H9 (cell line): ENCODE measurements around the gene NT5C. TPM values are rescaled to one million over a fixed set of nuclear protein-coding genes. Genes with fewer than 3 reads are reported as not detected.

Source experiments
- DNase-seq: peaks from one replicate; pipeline ENCODE4 v3.0.0-alpha.2; 2017
- H2AFZ ChIP-seq: one replicate; pipeline ENCODE4 v1.6.1; 2013; ENCODE audit warnings: mild to moderate bottlenecking, low read length, control low read depth, moderate library complexity
- H2AK5ac ChIP-seq: 2 replicates; pipeline ENCODE4 v1.6.1; 2013; ENCODE audit warnings: low read length, control low read depth, mixed read lengths; ENCODE audit not compliant: insufficient read length
- H2BK120ac ChIP-seq: one replicate; pipeline ENCODE4 v1.6.1; 2013; ENCODE audit warnings: low read depth, mild to moderate bottlenecking, low read length, control low read depth, inconsistent platforms; ENCODE audit not compliant: poor library complexity, severe bottlenecking
- H2BK12ac ChIP-seq: 2 replicates; pipeline ENCODE4 v1.6.1; 2013; ENCODE audit warnings: low read length, control low read depth, mixed read lengths, low read depth; ENCODE audit not compliant: insufficient read length
- H2BK15ac ChIP-seq: 2 replicates; pipeline ENCODE4 v1.6.1; 2013; ENCODE audit warnings: low read depth, low read length, control low read depth
- H2BK20ac ChIP-seq: one replicate; pipeline ENCODE4 v1.6.1; 2013; ENCODE audit warnings: low read depth, mild to moderate bottlenecking, low read length, control low read depth, inconsistent platforms; ENCODE audit not compliant: poor library complexity, severe bottlenecking
- H2BK5ac ChIP-seq: 2 replicates; pipeline ENCODE4 v1.6.1; 2013; ENCODE audit warnings: low read length, control low read depth, mixed read lengths; ENCODE audit not compliant: insufficient read length
- H3K14ac ChIP-seq: 2 replicates; pipeline ENCODE4 v1.6.1; 2013; ENCODE audit warnings: low read length, control low read depth; ENCODE audit not compliant: insufficient read depth
- H3K18ac ChIP-seq: 2 replicates; pipeline ENCODE4 v1.6.1; 2013; ENCODE audit warnings: low read depth, mild to moderate bottlenecking, mixed read lengths, low read length, control low read depth; ENCODE audit not compliant: insufficient read length
- H3K23ac ChIP-seq: 2 replicates; pipeline ENCODE4 v1.6.1; 2013; ENCODE audit warnings: low read length, control low read depth, mixed read lengths, low read depth; ENCODE audit not compliant: insufficient read length
- H3K23me2 ChIP-seq: 2 replicates; pipeline ENCODE4 v1.6.1; 2013; ENCODE audit warnings: low read depth, mild to moderate bottlenecking, mixed read lengths, low read length, control low read depth; ENCODE audit not compliant: insufficient read length, poor library complexity, severe bottlenecking
- H3K27ac ChIP-seq: 2 replicates; pipeline ENCODE4 v1.5.1; 2013; ENCODE audit warnings: low read length, control low read depth, mixed read lengths, low read depth; ENCODE audit not compliant: insufficient read length
- H3K27me3 ChIP-seq: 2 replicates; pipeline ENCODE4 v1.6.1; 2013; ENCODE audit warnings: low read length, control low read depth, inconsistent platforms; ENCODE audit not compliant: insufficient read depth
- H3K4ac ChIP-seq: 2 replicates; pipeline ENCODE4 v1.6.1; 2013; ENCODE audit warnings: low read depth, mild to moderate bottlenecking, control low read depth, inconsistent platforms, low read length, moderate library complexity
- H3K4me1 ChIP-seq: 2 replicates; pipeline ENCODE4 v1.6.1; 2013; ENCODE audit warnings: low read length, control low read depth, inconsistent platforms; ENCODE audit not compliant: insufficient read depth
- H3K4me2 ChIP-seq: 2 replicates; pipeline ENCODE4 v1.6.1; 2013; ENCODE audit warnings: low read length, control low read depth, mixed read lengths; ENCODE audit not compliant: insufficient read length, insufficient read depth
- H3K56ac ChIP-seq: 2 replicates; pipeline ENCODE4 v1.6.1; 2013; ENCODE audit warnings: low read depth, mild to moderate bottlenecking, mixed read lengths, low read length, control low read depth; ENCODE audit not compliant: insufficient read length
- H3K79me1 ChIP-seq: 2 replicates; pipeline ENCODE4 v1.6.1; 2013; ENCODE audit warnings: low read depth, mild to moderate bottlenecking, moderate library complexity, low read length, control low read depth, inconsistent platforms; ENCODE audit not compliant: insufficient read depth, poor library complexity, severe bottlenecking
- H3K79me2 ChIP-seq: 2 replicates; pipeline ENCODE4 v1.6.1; 2013; ENCODE audit warnings: low read length, control low read depth, inconsistent platforms; ENCODE audit not compliant: insufficient read depth
- H3K9ac ChIP-seq: 2 replicates; pipeline ENCODE4 v1.6.1; 2013; ENCODE audit warnings: low read length, control low read depth, mixed read lengths; ENCODE audit not compliant: insufficient read length; ENCODE audit errors: extremely low read depth
- H3K9me3 ChIP-seq: one replicate; pipeline ENCODE4 v1.6.1; 2013; ENCODE audit warnings: low read depth, low read length, inconsistent platforms; ENCODE audit not compliant: control insufficient read depth
- H3T11ph ChIP-seq: one replicate; pipeline ENCODE4 v1.6.1; 2013; ENCODE audit warnings: mild to moderate bottlenecking, low read length, control low read depth, inconsistent platforms
- H4K20me1 ChIP-seq: one replicate; pipeline ENCODE4 v1.6.1; 2013; ENCODE audit not compliant: control insufficient read depth, insufficient read length, insufficient read depth
- H4K5ac ChIP-seq: 2 replicates; pipeline ENCODE4 v1.6.1; 2013; ENCODE audit warnings: low read depth, mild to moderate bottlenecking, mixed read lengths, low read length, control low read depth; ENCODE audit not compliant: insufficient read length
- H4K8ac ChIP-seq: replicated peaks from 2 replicates; pipeline ENCODE4 v1.6.1; 2013; ENCODE audit warnings: low read length, control low read depth, mixed read lengths, low read depth; ENCODE audit not compliant: insufficient read length
- H4K91ac ChIP-seq: 2 replicates; pipeline ENCODE4 v1.6.1; 2013; ENCODE audit warnings: low read depth, mild to moderate bottlenecking, moderate library complexity, mixed read lengths, low read length, control low read depth; ENCODE audit not compliant: insufficient read length
- H3K27ac Mint-ChIP-seq, 3 experiments: 2 replicates in 2 of 3; 3 replicates in 1 of 3; pipeline ENCODE4 v1.8.0; 2020 to 2021; ENCODE audit warnings: mixed read lengths in 3 of 3, mild to moderate bottlenecking in 1 of 3, moderate library complexity in 1 of 3
- H3K27me3 Mint-ChIP-seq: 2 replicates; pipeline ENCODE4 v1.8.0; 2021; ENCODE audit warnings: low read depth, mild to moderate bottlenecking, moderate library complexity, mixed read lengths
- H3K36me3 Mint-ChIP-seq, 3 experiments: 2 replicates in 2 of 3; 3 replicates in 1 of 3; pipeline ENCODE4 v1.8.0; 2020 to 2021; ENCODE audit warnings: low read depth in 3 of 3, mixed read lengths in 3 of 3; ENCODE audit not compliant: insufficient read depth in 1 of 3
- H3K4me1 Mint-ChIP-seq, 2 experiments: 2 replicates each; pipeline ENCODE4 v1.8.0; 2020; ENCODE audit warnings: mixed read lengths in 2 of 2
- H3K4me3 Mint-ChIP-seq, 2 experiments: 2 replicates in 1 of 2; 3 replicates in 1 of 2; pipeline ENCODE4 v1.8.0; 2020 to 2021; ENCODE audit warnings: mild to moderate bottlenecking in 2 of 2, mixed read lengths in 2 of 2, moderate library complexity in 1 of 2
- H3K9me3 Mint-ChIP-seq, 2 experiments: 2 replicates in 1 of 2; 3 replicates in 1 of 2; pipeline ENCODE4 v1.8.0; 2020; ENCODE audit warnings: mild to moderate bottlenecking in 2 of 2, mixed read lengths in 2 of 2, moderate library complexity in 1 of 2
- CTCF ChIP-seq: fragments of 200-600 bp; sonication (generic); conservative IDR thresholded peaks from 3 replicates; pipeline ENCODE4 v1.8.0; 2021; ENCODE audit warnings: antibody characterized with exemption, mild to moderate bottlenecking
- WGBS: extraction: QIAGEN DNeasy Blood & Tissue Kit; methylation state at CpG from one replicate; pipeline ENCODE4 v1.1.7; 2013; ENCODE audit warnings: missing lambda C conversion rate, low lambda C conversion rate, mixed read lengths; ENCODE audit not compliant: insufficient read length; ENCODE audit errors: extremely low coverage; 5-methylcytosine and 5-hydroxymethylcytosine counted together
- total RNA-seq: library from RNA; stranded (reverse); gene quantifications from 2 replicates; pipeline ENCODE4 v1.2.1, GENCODE V29; 2021

NT5C gene
- total RNA-seq, 1 experiment from 2014 or later: 77.7 TPM

GRCh38 chr17:75108193-75108592, 23.3 kb downstream of the NT5C start:
- H3K27me3 ChIP-seq: no peaks in the 10 kb centered on the region
- no peaks in the 10 kb centered on the region for H3K9me3 ChIP-seq
- no peak overlapping the region for H3K23ac ChIP-seq
- H4K91ac ChIP-seq: no peak overlapping the region
- H2BK5ac ChIP-seq: no peak overlapping the region
- no peak overlapping the region for H4K5ac ChIP-seq
- Mint-ChIP-seq H3K27me3 (peaks cover 5% of the 10 kb centered on the region), H3K27ac (no peak overlapping the region), H3K4me1 (peaks cover 18 to 20% of the 10 kb centered on the region in 2 experiments), H3K36me3 (peaks cover 3 to 29% (median 27%) of the 10 kb centered on the region in 3 experiments; a peak in 6 of 7 replicates), H3K9me3 (no peaks in the 10 kb centered on the region), H3K4me3 (peak overlapping the region; percentile 90 to 93; a peak in 3 of 5 replicates)
- H4K8ac ChIP-seq: no peak overlapping the region
- H4K20me1 ChIP-seq: no peaks in the 10 kb centered on the region
- no peak overlapping the region for H3T11ph ChIP-seq
- H2BK120ac ChIP-seq: no peak overlapping the region
- no peak overlapping the region for H2AFZ ChIP-seq
- no peak overlapping the region for H3K56ac ChIP-seq
- no peaks in the 10 kb centered on the region for H3K79me2 ChIP-seq
- H3K4me1 ChIP-seq: no peaks in the 10 kb centered on the region
- no peak overlapping the region for H2BK15ac ChIP-seq
- no peak overlapping the region for H3K9ac ChIP-seq
- H3K4me2 ChIP-seq: no peak overlapping the region
- DNase-seq: no peak
- H3K27ac ChIP-seq: no peak overlapping the region
- H2AK5ac ChIP-seq: no peak overlapping the region
- no peaks in the 10 kb centered on the region for H3K79me1 ChIP-seq
- TF ChIP-seq CTCF: no peak
- no peak overlapping the region for H3K4ac ChIP-seq
- no peak overlapping the region for H2BK12ac ChIP-seq
- H3K18ac ChIP-seq: no peak overlapping the region
- no CpG with 5 or more reads among the region's 2 CpGs for WGBS
- H3K23me2 ChIP-seq: peaks cover 7% of the 10 kb centered on the region
- no peak overlapping the region for H3K14ac ChIP-seq
- H2BK20ac ChIP-seq: no peak overlapping the region
